Measurements from ENCODE around the gene MZT2B.
"Not testable (repeated sequence)": the region's sequence is repeated elsewhere in the genome, so short reads cannot be mapped to it uniquely, and the experiment has no call there.

MZT2B gene

DNA sequence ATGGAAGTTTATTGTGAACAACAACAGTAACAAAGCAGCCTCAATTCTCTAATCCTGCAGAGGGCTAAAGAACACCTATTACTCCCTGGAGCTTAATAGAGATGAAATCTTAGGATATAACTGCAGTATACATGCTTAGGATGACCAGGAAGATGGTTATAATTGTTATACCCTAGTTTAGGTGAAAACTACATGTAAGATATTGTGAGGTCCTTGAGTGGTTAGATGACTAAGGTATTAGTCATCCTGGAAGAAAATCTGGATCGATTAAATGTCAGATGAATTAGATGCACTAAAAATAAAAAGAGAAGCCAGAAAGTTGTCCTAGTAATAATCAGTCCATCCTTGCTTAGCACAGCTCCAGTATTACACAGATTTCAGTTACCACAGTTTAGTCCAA lies 38.4 kb downstream of the MZT2B start:
- DNase-seq, result not testable (repeated sequence)

DNA sequence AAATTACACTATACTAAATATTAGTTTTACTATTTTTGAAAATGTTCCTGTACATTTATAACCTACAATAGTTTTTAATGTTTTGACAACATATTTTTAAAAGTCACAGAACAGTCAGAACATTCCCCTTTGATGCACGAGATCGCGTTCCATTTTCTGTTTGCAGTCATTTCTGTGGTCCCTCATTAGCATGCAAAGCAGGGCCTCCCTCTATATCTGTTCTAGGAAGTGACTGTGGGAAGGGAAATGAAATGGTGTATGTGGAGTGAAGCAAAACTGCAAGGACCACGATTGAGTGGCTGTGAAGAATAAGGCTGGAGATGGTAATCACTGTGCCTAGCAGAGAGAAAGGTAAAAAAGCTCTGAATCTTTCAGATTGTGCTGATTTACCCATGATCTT lies 40.5 kb downstream of the MZT2B start:
- DNase-seq, result peak in 1 of 5 experiments; percentile 42

DNA sequence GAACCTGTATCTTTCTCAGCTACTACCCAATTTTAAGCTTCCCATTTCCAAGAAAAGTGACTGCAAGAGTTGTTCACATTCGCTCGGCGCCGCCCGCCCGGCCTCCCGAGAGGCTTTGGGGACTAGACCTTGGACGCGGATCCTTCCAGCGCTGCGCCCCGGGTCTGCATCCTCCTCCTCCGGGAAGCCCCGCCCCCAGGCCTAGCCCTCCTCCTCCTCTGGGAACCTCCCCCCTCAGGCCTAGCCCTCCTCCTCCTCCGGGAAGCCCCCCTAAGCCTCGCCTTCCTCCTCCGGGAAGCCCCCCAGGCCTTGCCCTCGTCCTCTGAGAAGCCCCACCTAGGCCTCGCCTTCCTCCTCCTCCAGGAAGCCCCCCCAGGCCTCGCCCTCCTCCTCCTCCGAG lies 45.9 kb downstream of the MZT2B start:
- not testable (repeated sequence) for DNase-seq

DNA sequence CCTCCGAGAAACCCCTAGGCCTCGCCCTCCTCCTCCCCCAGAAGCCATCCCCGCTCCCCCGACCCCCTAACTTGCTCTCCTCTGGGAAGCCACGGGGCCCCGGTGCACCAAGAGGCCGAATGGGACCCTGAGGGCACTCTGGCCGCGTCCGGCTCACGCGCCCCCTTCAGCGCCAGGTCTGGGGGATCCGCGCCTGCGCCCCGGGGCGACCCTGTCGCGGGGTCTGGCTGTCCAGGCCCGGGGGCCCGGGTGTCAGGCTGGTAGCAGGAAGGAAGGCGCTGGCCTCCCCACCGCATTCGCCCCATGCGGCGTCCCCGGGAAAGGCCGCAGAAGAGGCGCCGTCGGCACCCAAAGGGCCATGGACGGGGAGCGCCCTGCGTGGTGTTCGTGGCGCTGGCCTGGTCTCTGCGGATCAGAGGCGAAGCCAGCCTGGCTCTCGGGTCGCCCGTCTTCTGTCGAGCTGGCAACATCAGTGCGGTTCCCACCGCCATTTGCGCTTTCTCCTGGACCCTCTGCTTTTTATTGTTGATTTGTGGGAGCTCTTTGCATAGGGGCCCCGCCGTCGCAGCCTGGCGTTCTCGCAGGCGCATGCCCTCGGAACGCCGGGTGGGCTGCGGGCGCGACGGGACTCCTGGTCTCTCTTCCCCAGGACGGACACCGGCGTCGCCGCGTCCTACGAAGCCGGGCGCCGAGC lies 46.6 kb downstream of the MZT2B start:
- DNase-seq, result not testable (repeated sequence)

DNA sequence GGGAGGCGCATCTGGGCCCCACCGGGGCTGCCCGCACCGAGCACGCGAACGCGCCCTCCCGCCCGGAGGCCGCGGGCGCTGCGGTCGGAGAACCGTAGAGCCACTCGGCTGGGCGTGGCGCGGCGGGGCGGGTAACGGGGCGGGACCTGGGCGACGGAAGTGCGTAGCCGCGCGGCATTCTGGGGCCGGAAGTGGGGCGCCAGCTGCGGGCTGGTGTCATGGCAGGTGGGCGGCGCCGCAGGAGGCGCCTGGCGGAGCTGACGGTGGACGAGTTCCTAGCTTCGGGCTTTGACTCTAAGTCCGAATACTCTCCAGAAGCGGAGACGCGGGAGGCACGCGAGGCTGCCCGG lies 47.1 kb downstream of the MZT2B start:
- peak in 2 of 5 experiments; percentile 15 to 49 for DNase-seq

DNA sequence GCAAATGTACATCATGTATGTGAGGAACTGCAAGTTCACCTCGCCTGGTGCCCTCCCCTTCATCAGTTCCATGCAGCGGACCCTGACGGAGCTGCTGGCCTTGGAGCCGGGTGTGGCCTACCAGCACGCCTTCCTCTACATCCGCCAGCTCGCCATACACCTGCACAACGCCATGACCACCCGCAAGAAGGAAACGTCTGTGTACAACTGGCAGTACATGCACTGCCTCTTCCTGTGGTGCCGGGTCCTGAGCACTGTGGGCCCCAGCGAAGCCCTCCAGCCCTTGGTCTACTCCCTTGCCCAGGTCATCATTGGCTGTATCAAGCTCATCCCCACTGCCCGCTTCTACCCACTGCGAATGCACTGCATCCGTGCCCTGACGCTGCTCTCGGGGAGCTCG lies 48.3 kb downstream of the MZT2B start:
- not testable (repeated sequence) for DNase-seq

DNA sequence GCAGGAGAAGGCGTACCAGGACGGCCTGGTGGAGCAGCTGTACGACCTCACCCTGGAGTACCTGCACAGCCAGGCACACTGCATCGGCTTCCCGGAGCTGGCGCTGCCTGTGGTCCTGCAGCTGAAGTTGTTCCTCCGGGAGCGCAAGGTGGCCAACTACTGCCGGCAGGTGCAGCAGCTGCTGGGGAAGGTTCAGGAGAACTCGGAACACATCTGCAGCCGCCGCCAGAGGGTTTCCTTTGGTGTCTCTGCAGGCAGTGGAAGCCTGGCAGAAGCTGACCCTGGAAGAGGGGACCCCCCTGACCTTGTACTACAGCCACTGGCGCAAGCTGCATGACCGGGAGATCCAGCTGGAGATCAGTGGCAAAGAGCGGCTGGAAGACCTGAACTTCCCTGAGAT lies 48.8 kb downstream of the MZT2B start:
- not testable (repeated sequence) for DNase-seq

DNA sequence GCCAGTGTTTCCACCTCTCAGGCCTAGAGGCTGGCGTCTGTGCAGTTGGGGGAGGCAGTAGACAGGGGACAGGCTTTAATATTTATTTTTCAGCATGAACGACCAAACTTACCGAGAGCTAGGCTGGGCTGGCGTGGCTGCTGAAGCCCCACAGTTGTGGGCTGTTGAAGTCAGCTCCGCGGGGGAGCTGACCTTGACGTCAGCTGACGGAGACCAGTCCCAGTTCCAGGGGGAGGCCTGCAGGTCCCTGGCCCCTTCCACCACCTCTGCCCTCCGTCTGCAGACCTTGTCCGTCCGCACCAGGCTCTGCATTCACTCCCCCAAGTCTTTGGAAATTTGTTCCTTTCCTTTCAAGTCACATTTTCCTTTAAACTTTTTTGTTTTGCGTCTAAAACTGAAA lies 49.6 kb downstream of the MZT2B start:
- no peak for DNase-seq

DNA sequence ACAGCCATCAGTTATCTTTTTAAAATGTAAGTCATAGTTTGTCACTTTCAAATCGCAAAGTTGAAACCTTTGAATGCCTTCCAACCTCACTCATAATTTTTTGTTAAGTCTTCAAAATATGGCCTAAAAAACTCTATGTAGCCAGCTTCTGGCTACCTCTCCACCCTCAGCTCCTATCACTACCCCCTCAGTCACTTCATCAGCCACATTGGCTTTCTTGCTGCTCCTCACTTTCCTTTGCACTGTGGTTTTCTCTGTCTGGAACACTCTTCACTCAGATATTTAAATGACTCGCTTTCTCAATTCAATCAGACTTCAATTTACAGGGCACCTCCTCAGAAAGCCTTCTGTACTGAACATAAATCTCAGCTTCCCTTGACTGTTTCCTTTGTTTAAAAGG lies 51.0 kb downstream of the MZT2B start:
- not testable (repeated sequence) for DNase-seq

DNA sequence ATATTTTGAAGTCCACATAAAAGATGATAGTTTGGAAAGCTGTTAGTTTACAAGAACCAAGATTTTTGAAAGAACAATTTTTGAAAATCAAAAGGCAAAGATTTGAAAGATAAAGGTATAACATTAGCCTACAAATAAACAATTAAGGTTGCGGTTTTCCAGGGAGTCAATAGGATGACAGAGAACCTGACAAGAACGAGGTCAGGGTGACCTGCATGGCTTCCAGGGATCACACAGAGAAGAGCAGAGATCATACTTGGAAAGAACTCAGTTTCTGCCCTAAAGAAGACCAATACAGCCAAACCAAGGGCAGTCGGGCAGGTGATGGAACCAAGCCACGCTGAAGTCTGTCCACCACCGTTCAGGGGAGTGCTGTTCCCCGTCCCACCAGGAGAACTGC lies 57.5 kb downstream of the MZT2B start:
- not testable (repeated sequence) for DNase-seq

All from T-helper 2 cell (primary cell).